HG03097 (cell line): ENCODE results near the gene AP3S2.

Experiments
- ATAC-seq: cut with Tn5 transposase; IDR thresholded peaks from one replicate; pipeline ENCODE4 v1.9.1; 2021; ENCODE audit not compliant: unreplicated experiment, low FRiP score

Gene AP3S2

GRCh38 chr15:89820666-89821611 lies 72.9 kb downstream of the AP3S2 start:
- ATAC-seq: no peak

DNA sequence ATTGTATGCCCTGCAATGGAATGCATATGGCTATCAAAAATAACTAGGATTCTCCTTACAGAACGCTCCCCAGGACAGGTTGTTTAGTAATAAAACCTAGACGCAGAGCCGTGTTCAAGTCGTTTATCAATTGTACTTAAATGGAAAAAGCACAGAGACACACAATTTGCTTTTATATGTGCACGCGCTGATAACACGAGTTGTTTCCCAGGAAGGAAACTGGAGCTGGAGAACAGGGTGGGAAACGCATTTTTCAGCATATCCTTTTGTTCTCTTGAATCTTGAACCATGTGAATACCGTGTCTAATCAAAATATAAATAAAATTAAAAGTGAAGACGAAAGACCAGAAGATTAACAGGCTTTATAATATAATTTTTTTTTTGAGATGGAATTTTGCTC lies 75.5 kb downstream of the AP3S2 start:
- ATAC-seq: no peak

GRCh38 chr15:89817701-89818280 lies 76.0 kb downstream of the AP3S2 start:
- no peak for ATAC-seq

DNA sequence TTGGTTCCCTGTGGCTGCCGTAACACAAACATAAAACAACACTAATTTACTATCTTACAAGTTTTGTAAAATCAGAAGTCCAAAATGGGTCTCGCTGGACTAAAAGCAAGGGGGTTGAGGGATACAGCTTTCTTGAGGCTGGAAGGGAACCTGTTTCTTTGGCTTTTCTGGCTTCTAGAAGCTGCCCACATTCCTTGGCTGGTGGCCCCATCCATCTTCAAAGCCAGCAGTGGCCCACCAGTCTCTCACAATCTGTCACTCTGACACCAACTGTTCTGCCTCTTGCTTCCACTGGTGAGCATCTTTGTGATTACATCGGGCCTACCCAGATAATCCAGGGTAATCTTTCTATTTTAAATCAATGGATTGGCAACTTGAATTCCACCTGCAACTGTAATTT lies 78.0 kb downstream of the AP3S2 start:
- ATAC-seq: no peak

- ATAC-seq: no peak
Measured at GRCh38 chr15:89814112-89814742, 79.6 kb downstream of the AP3S2 start.

DNA sequence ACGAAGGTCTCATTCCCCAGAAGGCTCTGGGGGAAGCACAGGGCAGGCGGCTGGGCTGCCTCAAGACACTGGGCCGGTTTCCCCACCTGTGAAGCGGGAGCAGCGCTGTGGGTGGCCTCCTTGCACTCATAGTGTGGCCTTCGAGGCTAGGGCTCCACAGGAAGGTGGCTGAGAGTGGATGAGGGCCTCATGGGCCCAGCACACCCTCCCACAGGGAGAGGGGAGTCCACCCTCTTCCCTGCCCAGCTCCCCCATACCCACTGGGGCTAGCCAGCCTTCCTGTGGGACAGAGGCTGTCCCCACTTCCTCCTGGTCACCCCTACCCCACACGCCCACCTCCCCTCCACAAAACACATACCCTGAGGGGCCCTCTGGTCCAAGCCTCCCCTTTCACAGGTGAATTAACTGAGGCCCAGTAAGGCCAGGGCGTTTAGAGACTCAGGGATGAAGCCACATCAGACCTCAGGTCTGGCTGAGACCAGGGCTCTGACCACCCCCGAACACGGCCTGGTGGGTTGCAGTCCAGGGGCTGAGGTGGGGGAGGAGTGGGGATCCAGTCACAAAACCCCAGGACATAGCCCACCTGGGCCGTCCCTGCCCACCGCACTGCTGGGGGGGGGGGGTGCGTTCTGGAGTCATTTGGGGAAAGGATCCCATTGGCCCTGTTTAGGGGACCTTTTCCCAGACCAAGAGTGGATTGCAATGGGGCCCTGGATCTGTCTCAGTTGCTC lies 80.2 kb downstream of the AP3S2 start:
- no peak for ATAC-seq

DNA sequence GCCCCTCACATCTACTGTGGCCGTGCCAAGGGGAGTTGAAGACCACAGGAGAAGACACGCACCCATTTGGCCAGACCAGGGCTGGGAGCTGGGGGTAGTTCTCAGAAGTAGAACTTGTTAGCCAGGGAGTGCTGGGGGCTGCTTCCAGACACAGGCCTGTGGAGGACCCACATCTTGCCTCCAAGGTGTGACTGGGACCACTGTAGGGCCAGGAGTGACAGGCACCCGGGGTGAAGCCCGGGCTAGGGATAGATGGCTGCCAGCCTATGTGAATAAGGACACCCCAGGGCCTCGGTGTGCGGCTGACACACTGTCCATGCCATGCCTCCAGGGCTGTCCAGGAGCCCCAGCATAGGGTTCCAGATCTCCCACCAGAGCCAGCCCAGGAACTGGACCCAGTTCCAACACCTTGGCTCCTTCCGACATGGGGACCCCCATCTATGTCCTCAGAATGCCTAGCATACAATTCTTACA lies 80.9 kb downstream of the AP3S2 start:
- no peak for ATAC-seq

DNA sequence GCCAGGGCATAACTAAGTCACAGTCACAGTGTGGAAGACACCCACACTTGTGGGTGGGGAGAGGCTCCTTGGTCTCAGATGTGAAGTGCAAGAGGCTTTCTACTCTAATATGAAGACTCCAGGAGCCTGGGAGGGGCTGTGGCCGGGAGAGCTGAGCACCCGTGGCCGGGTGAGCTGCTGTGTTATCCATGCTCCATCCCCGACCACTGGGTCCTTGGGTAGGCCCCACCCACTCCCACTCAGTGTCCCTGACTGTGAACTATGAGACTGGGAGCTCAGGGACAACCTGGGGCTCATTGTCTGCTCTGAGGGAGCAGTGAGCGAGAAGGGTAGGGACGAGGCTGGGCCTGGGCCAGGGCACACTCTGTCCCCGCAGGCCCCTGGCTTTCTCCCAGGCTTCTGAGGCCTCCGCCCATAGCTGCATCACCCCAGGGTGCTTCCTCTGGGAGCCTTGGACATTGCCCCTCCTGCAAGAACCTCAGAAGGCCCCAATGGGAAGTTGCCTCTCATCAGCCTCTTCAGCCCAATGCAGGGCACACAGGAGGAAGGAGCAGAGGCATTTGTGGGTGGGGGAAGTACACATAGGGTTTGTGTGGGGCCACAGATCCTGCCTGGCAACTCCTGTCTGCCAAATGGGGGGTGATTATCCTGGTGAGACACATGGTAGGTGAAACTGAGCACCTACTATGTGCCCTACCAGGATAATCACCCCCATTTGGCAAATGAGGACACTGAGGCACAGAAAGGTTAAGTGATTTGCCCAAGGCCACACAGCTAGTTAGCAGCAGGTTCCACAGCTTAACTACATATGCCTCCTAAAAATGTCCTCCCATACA lies 81.6 kb downstream of the AP3S2 start:
- no peak for ATAC-seq

DNA sequence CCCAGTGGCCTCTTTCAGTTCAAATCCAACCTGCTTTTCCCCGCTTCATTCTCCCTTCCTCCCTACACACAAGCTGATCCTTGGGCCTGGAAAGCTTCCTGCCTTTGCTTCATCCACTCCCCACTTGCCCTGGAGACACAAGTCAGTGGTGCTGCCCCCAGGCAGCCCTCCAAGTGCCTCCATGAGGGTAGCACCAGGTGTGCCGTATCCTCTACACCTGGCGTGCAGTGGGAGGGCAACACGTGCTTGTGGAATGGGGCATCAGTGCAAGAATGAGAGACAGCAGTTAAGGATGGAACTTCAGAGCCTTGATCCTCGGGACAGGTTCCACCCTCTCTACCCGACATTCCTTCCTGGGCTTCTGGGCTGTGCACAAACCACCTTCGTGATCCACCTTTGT lies 83.0 kb downstream of the AP3S2 start:
- no peak for ATAC-seq

DNA sequence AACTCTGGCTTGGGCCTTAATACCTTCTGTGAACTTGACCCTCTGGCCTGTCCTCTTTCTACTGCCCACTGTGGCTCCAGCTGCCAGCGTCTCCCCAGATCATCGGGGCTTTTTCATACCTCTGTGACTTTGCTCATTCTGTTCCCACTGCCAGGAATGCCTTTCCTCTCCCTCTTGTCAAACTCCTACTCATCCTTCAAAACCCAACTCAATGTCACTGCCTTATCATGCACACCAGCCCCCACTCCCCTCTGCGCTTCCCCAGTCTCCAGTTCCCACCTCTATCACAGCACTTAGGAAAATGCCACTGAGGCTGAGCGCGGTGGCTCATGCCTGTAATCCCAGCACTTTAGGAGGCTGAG lies 84.0 kb downstream of the AP3S2 start:
- no peak for ATAC-seq

- no peak for ATAC-seq
Measured at GRCh38 chr15:89809093-89809786, 84.6 kb downstream of the AP3S2 start.

DNA sequence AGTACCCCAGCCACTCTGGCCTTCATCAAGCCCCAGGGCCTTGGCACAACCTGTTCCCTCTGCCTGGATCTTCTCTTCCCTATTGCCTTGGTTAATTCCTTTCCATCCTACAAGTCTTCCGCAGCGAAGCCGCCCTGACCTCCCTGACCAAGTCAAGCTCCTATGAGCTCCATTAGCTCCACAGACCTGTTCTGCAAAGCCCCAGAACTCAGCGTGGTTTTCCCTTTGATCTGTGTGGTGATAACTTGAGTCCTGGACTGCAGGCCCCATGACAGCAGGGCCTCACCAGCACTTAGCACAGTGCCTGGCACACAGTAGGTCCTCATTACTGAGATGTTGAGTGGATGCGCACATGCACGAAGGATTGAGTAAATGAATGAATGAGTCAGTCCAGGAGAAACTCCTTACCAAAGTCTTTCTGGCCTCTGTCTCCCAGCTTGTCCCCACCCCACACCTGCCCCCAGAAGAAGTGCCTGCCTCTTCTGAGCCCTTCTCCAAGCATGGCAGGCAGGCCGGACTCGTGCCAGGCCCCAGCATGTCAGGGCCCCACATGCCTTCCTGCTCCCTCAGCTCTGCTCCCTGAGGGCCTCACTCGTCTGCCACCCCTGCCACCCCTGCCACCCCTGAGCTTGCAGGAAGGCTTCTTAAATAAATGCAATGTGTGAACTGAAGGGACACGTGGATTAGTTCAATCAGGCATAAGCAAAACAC lies 85.5 kb downstream of the AP3S2 start:
- ATAC-seq: no peak

- no peak for ATAC-seq
Measured at GRCh38 chr15:89807689-89808088, 86.1 kb downstream of the AP3S2 start.

DNA sequence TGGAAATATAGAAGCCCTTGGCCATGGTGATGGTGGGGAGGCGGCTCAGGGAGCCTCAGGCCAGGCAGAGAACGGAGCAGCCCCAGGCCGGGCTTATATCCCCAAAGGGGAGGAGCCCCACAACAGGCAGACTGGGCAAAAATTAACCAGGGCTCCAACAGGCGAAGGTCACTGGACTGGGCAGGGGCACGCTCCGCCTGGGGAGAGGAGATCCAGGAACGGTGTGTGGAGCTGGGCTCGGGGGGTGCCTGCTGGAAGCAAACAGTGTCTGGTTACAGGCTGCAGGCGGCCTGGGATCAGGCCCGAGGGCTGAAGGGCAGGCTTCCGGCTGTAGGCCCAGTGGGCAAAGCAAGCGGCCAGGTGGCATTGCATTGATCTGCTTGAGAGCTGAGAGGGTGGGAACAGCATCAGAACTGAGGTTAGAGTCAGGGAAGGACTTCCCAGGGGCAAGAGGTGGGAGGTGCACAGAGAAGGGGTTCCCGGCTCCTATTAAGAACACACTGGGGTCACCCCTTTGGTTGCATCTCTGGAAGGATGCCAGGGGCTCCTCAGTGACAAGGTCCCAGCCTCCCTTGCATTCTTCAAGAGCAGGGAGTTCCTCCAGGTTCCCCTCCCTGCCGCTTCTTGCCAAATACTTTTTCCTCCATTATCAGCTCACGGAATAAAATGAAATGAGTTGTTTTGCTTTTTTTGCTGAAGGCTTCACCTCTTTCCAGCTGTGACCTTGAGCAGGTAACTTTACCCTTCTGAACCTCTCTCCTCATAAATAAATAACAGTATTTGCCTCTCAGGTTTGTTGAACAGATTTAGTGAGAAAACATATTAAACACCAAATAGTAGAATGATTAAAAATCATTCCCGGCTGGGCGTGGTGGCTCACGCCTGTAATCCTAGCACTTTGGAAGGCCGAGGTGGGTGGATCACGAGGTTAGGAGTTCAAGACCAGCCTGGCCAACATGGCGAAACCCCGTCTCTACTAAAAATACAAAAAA lies 86.9 kb downstream of the AP3S2 start:
- no peak for ATAC-seq

DNA sequence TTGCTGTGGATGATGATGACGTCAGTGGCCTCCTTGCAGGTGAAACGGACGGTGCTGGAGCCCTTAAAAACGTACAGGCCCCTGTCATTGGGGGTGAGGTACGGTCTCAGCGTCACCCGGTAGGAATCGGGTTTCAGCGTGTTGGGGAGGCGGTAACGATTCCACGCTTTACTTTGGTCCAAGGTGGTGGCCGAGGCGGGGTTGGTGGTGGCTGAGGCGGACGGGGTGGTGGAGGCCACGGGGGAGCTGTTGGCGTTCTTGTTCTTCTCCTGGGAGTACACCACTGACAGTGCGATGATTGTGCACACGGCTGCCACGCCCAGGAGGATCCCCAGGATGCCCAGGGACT lies 87.6 kb downstream of the AP3S2 start:
- ATAC-seq: no peak

DNA sequence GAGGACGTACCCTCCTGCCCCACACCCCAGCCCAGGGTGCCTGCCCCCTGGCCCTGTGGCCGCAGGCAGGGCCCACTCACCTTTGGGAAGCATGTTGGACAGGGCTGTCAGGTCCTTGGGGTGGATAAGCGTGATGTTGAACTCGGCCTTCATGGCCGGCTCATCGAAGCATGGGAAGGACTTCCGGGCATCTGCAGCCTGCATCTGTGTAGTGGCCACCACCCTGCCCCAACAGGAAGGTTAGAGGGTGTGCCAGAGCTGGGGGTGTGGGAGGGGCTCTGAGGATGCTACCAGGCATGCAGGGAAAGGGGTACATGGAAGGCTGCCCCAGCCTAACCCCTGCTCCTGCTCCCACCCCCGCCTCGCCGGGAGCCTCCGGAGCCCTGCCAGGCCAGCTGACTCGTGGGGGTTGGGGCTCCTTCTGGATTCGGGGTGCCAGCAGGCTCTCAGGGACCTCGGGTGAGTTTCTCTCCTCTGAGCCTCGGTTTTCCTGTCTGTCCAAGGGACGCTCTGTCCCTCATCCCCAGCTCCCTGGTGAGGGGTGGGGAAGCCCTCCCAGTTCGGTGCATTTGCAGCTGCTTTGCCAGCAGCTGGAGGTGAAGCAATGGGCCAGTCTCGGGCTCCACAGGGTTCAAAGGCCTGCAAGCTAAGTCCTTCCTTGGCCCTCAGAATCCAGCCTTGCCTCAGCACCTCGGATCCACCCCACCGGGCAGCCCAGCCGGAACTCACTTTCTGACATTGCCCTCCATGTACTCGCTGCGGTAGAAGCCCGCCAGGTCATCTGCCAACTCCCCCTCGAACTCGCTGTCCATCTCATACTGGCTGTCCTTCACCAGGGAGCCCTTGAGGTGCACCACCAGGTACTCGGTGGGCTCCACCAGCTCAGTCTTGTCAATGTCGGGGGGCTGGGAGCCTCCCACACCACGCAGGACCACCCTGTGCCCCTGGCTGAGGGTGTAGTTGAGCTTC lies 88.3 kb downstream of the AP3S2 start:
- ATAC-seq: no peak
